ENCODE results near the gene SF3B6. TPM values are rescaled to one million over a fixed set of nuclear protein-coding genes. Genes with fewer than 3 reads are reported as not detected.

Gene SF3B6
- total RNA-seq, 1 experiment from 2014 or later: 132 TPM

- no peak overlapping the region for H3K18ac ChIP-seq (ENCODE audit: insufficient read length, low read depth, low read length)
- H3K27me3 ChIP-seq (ENCODE audit: insufficient read depth, low read length): no peaks in the 10 kb centered on the region
- no peak for DNase-seq
- H3K4me1 ChIP-seq (ENCODE audit: insufficient read depth, low read length): peaks cover 5% of the 10 kb centered on the region; the same call in 1 of the 2 replicates
- H3T11ph ChIP-seq (ENCODE audit: low read length): no peak overlapping the region
- no peak overlapping the region for H3K14ac ChIP-seq (ENCODE audit: insufficient read depth, low read length)
- no peak for TF ChIP-seq CTCF (conservative IDR thresholded peaks at IDR 0.05)
- peaks cover 2% of the 10 kb centered on the region for H4K20me1 ChIP-seq (ENCODE audit: control insufficient read depth, insufficient read depth, insufficient read length)
- peaks cover 24% of the 10 kb centered on the region for H3K23me2 ChIP-seq (ENCODE audit: insufficient read length, low read depth, low read length, poor library complexity, severe bottlenecking)
- Mint-ChIP-seq H3K27me3 (ENCODE audit: low read depth) (no peaks in the 10 kb centered on the region), H3K4me1 (peaks cover 22 to 28% of the 10 kb centered on the region in 2 experiments), H3K36me3 (ENCODE audit: insufficient read depth in 1 of 3, low read depth in 3 of 3) (peaks cover 14 to 39% (median 38%) of the 10 kb centered on the region in 3 experiments), H3K27ac (no peak overlapping the region), H3K9me3 (no peaks in the 10 kb centered on the region), H3K4me3 (no peak overlapping the region)
- H3K4me2 ChIP-seq (ENCODE audit: insufficient read depth, insufficient read length, low read length): no peak overlapping the region
- H2BK20ac ChIP-seq (ENCODE audit: low read depth, low read length, poor library complexity, severe bottlenecking): no peak overlapping the region
- no peak overlapping the region for H3K56ac ChIP-seq (ENCODE audit: insufficient read length, low read depth, low read length)
- H4K91ac ChIP-seq (ENCODE audit: insufficient read length, low read depth, low read length): no peak overlapping the region
- no peaks in the 10 kb centered on the region for H3K79me1 ChIP-seq (ENCODE audit: insufficient read depth, low read depth, low read length, poor library complexity, severe bottlenecking)
- no CpG with 5 or more reads among the region's 2 CpGs for WGBS (ENCODE audit: extremely low coverage, insufficient read length, low lambda C conversion rate)
- no peaks in the 10 kb centered on the region for H3K9me3 ChIP-seq (ENCODE audit: control insufficient read depth, low read depth, low read length)
- H4K5ac ChIP-seq (ENCODE audit: insufficient read length, low read depth, low read length): no peak overlapping the region
- no peak overlapping the region for H2BK12ac ChIP-seq (ENCODE audit: insufficient read length, low read depth, low read length)
- H2AFZ ChIP-seq (ENCODE audit: low read length): no peak overlapping the region
- H2BK5ac ChIP-seq (ENCODE audit: insufficient read length, low read length): no peak overlapping the region
- no peak overlapping the region for H4K8ac ChIP-seq (replicated peaks; ENCODE audit: insufficient read length, low read depth, low read length)
- no peak overlapping the region for H2BK120ac ChIP-seq (ENCODE audit: low read depth, low read length, poor library complexity, severe bottlenecking)
- H2BK15ac ChIP-seq (ENCODE audit: low read depth, low read length): no peak overlapping the region
- no peak overlapping the region for H3K9ac ChIP-seq (ENCODE audit: extremely low read depth, insufficient read length, low read length)
- H3K4ac ChIP-seq (ENCODE audit: low read depth, low read length): no peak overlapping the region
- no peak overlapping the region for H3K23ac ChIP-seq (ENCODE audit: insufficient read length, low read depth, low read length)
- H3K27ac ChIP-seq (ENCODE audit: insufficient read length, low read depth, low read length): no peak overlapping the region
- no peaks in the 10 kb centered on the region for H3K79me2 ChIP-seq (ENCODE audit: insufficient read depth, low read length)
- no peak overlapping the region for H2AK5ac ChIP-seq (ENCODE audit: insufficient read length, low read length)
These were observed 4.6 kb upstream of the SF3B6 start for GRCh38 chr2:24080701-24081100.
